Immature natural killer cell (primary cell): ENCODE data around the gene DOC2A. TPM values are rescaled to one million over a fixed set of nuclear protein-coding genes. Genes with fewer than 3 reads are reported as not detected.

ENCODE experiments used
- DNase-seq, 3 donors: peaks; one replicate each; pipeline ENCODE4 v3.0.0; 2022; ENCODE audit warnings: mixed read lengths in 1 of 3
- H3K27ac Mint-ChIP-seq, 6 donors: one replicate each; pipeline ENCODE4 v1.8.0; 2020; ENCODE audit warnings: mixed read lengths in 6 of 6, mild to moderate bottlenecking in 5 of 6, inconsistent platforms in 4 of 6, moderate library complexity in 3 of 6
- H3K27me3 Mint-ChIP-seq, 3 donors: one replicate each; pipeline ENCODE4 v1.8.0; 2020 to 2021; ENCODE audit warnings: low read depth in 3 of 3, mild to moderate bottlenecking in 3 of 3, mixed read lengths in 3 of 3, moderate library complexity in 3 of 3, inconsistent platforms in 1 of 3
- H3K36me3 Mint-ChIP-seq, 3 donors: one replicate each; pipeline ENCODE4 v1.8.0; 2020; ENCODE audit warnings: mixed read lengths in 3 of 3, inconsistent platforms in 2 of 3, mild to moderate bottlenecking in 2 of 3
- H3K4me1 Mint-ChIP-seq, 2 donors: one replicate each; pipeline ENCODE4 v1.8.0; 2020; ENCODE audit warnings: inconsistent platforms in 2 of 2, mild to moderate bottlenecking in 2 of 2, mixed read lengths in 2 of 2, moderate library complexity in 1 of 2
- H3K4me3 Mint-ChIP-seq, 5 donors: one replicate each; pipeline ENCODE4 v1.8.0; 2020; ENCODE audit warnings: mild to moderate bottlenecking in 5 of 5, mixed read lengths in 5 of 5, inconsistent platforms in 3 of 5, moderate library complexity in 3 of 5
- H3K9me3 Mint-ChIP-seq, 6 donors: one replicate each; pipeline ENCODE4 v1.8.0; 2020; ENCODE audit warnings: mild to moderate bottlenecking in 6 of 6, mixed read lengths in 6 of 6, inconsistent platforms in 4 of 6, moderate library complexity in 3 of 6
- polyA plus RNA-seq, 3 donors: library from polyadenylated mRNA; unstranded; fragments of 300-500 nt; fragmentation: Illumina TruSeq; gene quantifications; one replicate each; pipeline ENCODE4 v1.2.3, GENCODE V29; 2021

Gene DOC2A
- polyA plus RNA-seq, 3 donors from 2014 or later: not detected

DNA sequence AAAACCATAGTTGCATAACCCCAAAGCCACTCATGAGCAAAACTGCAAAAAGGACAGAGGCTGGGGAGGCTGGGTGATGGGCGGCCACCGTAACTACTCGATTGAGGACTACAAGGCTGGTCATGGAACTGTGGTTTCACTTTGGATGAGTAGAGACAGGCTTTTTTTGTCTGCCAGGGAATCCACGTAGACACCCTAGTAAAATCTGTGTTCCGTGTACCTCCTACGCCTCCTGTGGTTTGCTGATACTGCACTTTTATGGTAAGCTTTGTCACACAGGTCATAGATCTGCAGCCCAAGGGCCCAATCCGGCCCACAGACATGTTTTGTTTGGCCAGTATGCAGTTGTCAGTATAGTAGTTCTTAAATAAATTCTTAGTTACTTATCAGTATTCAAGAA, 22.4 kb upstream of the DOC2A start:
- H3K4me1 Mint-ChIP-seq: peaks cover 4 to 5% of the 10 kb centered on the region in 2 donors
- H3K4me3 Mint-ChIP-seq: no peak overlapping the region
- DNase-seq: no peak
- H3K9me3 Mint-ChIP-seq: peaks cover 0 to 1% (median 0%) of the 10 kb centered on the region in 6 donors
- H3K36me3 Mint-ChIP-seq: no peaks in the 10 kb centered on the region
- peaks cover 9 to 17% (median 10%) of the 10 kb centered on the region in 3 donors for H3K27me3 Mint-ChIP-seq
- no peak overlapping the region for H3K27ac Mint-ChIP-seq

DNA sequence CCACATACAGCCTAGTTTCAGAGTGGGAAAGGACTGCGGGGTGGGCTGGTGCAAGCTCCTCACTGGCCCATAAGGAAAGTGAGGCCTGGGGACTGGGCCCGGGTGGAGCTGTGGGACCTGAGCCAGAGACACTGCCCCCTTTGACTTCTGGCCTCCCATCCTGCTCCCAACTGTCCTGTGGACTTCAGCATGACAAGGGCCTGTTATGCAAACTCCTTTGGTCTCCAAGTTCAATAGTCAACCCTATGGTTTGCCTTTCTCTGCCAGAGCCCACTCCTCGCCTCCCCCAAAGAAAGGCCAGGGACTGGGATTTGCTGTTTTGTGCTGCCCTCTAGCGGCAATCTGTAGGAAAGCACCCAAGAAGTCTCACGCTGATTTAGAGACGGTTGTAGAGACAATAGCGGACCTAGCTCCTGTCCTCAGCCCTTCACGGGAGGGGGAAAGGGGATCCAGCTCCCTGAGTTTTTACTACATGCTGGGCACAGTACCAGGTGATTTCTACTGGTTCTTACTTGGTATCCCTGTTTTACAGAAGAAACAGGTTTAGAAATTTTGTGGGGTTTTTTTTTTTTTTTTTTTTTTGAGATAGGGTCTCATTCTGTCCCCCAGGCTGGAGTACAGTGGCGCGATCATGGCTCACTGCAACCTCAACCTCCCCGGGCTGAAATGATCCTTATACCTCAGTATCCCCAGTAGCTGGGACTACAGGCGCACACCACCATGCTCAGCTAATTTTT, 21.4 kb upstream of the DOC2A start:
- H3K9me3 Mint-ChIP-seq: peaks cover 0 to 4% (median 0%) of the 10 kb centered on the region in 6 donors
- peak overlapping the region in 4 of 5 donors; percentile 17 to 74 (median 54) for H3K4me3 Mint-ChIP-seq
- no peak overlapping the region for H3K27ac Mint-ChIP-seq
- H3K36me3 Mint-ChIP-seq: no peaks in the 10 kb centered on the region
- peak; percentile 32 to 60 (median 50) for DNase-seq
- H3K4me1 Mint-ChIP-seq: peaks cover 4 to 5% of the 10 kb centered on the region in 2 donors
- peaks cover 10 to 17% (median 14%) of the 10 kb centered on the region in 3 donors for H3K27me3 Mint-ChIP-seq

DNA sequence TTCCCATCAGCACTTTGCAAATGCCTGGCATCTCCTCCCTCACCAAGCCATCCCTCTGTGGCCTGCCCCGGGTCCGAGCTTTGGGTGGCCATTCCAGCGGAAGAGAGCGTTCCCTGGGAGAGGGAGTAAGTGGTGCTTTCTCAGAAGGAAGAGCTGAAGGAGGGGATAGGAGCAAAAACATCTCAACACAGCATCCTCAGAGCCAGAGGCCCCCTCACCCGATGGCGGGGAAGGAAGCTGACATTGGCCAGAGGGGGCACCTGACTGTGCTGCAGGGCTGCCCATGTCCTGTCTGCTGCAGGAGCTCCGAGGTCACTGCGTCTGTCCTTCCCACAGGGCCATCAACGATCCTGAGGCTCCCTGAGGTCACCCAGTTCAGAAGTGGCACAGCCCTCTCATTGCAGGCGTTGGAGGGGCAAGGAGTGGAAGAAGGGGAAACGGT, 20.7 kb upstream of the DOC2A start:
- peaks cover 10 to 17% (median 14%) of the 10 kb centered on the region in 3 donors for H3K27me3 Mint-ChIP-seq
- H3K27ac Mint-ChIP-seq: no peak overlapping the region
- H3K9me3 Mint-ChIP-seq: peaks cover 0 to 4% (median 0%) of the 10 kb centered on the region in 6 donors
- peak overlapping the region in 1 of 5 donors; percentile 13 for H3K4me3 Mint-ChIP-seq
- no peaks in the 10 kb centered on the region for H3K36me3 Mint-ChIP-seq
- DNase-seq: no peak
- H3K4me1 Mint-ChIP-seq: peaks cover 4 to 5% of the 10 kb centered on the region in 2 donors

DNA sequence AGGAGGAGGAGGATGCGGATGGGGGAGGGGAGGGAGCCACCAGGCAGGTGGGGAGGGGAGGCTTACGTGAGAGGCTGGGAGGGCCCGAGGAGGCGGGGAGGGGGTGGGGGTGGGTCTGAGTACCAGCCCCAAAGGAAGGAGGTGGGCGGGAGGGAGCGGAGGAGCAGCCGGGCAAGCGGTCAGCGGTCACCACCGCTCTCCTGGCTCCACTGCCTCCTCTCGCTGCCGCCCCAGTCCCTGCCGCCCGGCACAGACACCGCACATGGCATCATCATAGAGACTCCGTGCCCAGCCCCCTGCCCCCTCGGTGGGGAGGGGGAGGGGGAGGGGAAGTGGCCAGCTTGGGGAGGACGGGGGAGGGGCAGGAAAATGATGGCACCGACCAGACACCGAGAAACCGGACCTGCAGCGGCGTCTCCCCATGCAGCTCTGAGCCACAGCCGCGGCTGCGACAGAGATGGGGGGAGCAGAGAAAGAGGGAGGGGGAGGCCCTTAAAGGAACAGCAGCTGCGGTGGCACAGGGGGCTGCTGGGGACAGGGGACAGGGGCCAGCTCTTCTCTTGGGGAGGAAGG, 20.1 kb upstream of the DOC2A start, which contains the start of gene TLCD3B:
Gene TLCD3B (minus strand): TSS at position 431 of the 573 bp plus-strand sequence. CDS start 744 bp downstream, outside the sequence.
- Mint-ChIP-seq H3K36me3 (no peaks in the 10 kb centered on the region), H3K4me1 (peaks cover 4 to 5% of the 10 kb centered on the region in 2 donors), H3K27ac (no peak within 1 kb of the TSS), H3K27me3 (peaks cover 10 to 17% (median 14%) of the 10 kb centered on the region in 3 donors), H3K9me3 (peaks cover 0 to 4% (median 0%) of the 10 kb centered on the region in 6 donors), H3K4me3 (peak within 1 kb of the TSS in 4 of 5 donors; percentile 45 to 74 (median 55))
- DNase-seq: peak in 2 of 3 donors; percentile 8 to 22

DNA sequence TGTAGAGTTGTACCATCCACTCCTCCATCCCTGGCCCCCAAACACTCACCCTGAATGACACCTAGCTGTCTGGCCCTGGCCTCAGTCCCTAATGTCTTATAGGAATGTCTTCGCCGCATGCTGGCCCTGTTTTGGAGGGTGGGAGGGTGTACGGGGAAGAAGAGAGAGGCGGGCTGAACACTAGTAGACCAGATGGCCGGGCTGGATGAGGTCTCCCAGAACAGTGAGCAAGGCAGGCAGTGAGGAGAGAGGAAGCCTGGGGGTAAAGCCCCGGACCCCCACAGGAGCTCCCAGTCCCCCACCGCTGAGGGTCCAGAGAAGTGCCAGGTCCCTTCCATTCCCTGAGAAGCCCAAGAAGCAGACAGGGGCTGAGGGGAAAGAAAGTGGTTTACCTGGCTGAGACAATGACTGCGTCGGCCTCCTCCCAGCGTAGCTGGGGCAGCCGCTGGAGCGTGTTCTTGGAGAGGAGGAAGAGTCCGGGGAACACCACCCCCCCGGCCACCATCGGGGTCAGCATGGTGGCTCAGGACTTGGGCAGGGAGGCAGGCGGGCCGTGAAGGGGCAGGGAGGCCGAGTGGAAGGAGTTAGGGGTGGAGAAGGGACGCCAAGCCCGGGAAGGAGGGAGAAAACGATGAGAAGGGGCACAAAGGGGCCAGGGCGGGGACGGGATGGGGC, 19.3 kb upstream of the DOC2A start:
- no peak for DNase-seq
- no peak overlapping the region for H3K27ac Mint-ChIP-seq
- H3K36me3 Mint-ChIP-seq: no peaks in the 10 kb centered on the region
- peaks cover 10 to 17% (median 14%) of the 10 kb centered on the region in 3 donors for H3K27me3 Mint-ChIP-seq
- H3K9me3 Mint-ChIP-seq: peaks cover 0 to 4% (median 0%) of the 10 kb centered on the region in 6 donors
- peaks cover 4 to 5% of the 10 kb centered on the region in 2 donors for H3K4me1 Mint-ChIP-seq
- peak overlapping the region in 2 of 5 donors; percentile 46 to 48 for H3K4me3 Mint-ChIP-seq

DNA sequence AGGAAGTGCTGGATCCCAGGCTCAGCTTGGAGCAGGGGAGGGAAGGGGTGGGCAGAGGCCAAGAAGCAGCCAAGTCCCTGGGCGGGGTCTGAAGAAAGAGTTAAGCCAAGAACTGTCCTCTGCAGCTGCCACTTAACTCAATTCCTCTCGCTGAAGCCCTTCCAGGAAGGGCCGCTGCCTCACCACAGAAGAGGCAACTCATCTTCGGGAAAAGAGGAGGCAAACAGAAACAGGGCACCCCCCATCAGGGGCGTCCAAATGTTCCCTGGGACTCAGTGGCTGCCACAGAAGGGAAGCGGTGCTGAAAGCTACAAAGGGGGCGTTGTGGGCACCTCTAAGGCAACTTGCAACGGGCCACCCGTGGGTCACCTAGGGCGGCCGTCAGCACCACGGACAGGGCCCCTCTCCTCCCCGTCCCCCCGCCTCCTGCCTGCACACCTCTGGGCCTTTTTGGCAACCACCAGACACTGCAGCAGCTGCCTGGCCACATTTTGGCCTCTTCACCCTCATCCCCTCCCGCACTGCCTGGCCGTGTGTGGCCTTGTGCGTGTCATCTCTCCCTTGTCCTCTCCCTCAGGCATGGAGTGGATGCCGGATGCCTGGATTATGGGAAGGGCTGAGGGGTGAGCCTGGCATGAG, 17.7 kb upstream of the DOC2A start:
- H3K4me3 Mint-ChIP-seq: no peak overlapping the region
- DNase-seq: peak in 1 of 3 donors; percentile 20
- no peaks in the 10 kb centered on the region for H3K36me3 Mint-ChIP-seq
- peaks cover 10 to 18% (median 12%) of the 10 kb centered on the region in 3 donors for H3K27me3 Mint-ChIP-seq
- H3K9me3 Mint-ChIP-seq: peaks cover 0 to 4% (median 0%) of the 10 kb centered on the region in 6 donors
- no peak overlapping the region for H3K27ac Mint-ChIP-seq
- peaks cover 4 to 5% of the 10 kb centered on the region in 2 donors for H3K4me1 Mint-ChIP-seq

DNA sequence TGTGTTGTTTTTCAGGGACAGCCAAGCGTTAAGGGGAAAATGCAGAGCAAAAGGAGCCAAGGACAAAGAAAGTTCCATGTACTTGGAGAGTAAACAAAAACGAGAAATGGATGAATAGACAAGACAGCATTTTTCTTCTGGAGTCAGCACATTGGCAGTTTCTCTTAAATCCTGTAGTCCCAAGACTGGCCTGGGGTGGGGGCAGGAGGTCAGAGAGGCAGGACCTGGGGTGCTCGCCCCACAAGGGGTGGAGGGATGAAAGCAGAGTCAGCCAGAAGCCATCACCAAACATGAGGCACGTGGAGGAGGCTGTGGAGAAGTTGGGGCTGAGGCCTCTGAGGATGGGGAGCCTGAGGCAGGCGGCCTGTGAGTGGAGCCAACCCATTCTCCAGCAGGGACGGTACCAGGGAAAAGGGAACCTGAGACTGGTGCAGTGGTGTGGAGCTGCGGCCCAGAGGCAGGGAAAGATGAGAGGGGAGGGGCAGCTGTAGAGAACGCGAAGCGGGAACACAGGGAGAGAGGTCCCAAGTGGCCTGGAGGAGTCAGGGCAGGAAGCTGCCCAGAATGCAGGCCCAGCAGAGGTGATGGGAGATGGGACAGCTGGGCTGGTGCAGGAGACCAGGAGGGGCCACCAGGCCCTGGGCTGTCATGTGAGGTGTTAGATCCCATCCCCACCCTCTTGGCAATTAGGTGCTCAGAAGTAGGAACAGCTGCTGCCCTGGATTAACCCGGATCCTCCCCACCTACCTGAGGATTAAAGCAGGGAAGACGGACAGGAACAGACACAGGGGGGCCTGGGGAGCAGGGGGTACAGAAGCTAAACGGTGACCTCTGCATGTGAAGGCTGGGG, 17.0 kb upstream of the DOC2A start:
- DNase-seq: no peak
- Mint-ChIP-seq H3K9me3 (peaks cover 0 to 4% (median 0%) of the 10 kb centered on the region in 6 donors), H3K4me3 (peak overlapping the region in 1 of 5 donors; percentile 10), H3K4me1 (peaks cover 4 to 5% of the 10 kb centered on the region in 2 donors), H3K36me3 (no peaks in the 10 kb centered on the region), H3K27ac (no peak overlapping the region), H3K27me3 (peaks cover 10 to 18% (median 12%) of the 10 kb centered on the region in 3 donors)

DNA sequence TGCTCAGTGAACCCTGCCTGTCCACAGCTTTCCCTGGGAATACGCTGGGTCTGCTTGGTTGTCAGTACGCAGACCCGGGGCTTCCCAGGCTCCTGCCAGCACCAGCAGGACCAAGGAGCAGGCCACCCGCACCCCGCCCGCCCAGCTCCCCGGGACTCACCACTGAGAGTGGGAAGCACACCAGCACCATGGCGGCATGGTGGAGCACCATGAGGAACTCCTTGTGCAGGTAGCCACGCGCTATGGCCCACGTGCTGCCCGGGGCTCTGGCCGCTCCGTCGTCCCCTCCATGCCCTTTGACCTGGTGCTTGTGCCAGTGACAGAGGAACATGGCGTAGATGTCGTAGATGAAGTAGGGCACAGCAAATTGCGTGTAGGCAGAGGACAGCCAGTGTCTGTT, 15.6 kb upstream of the DOC2A start:
- Mint-ChIP-seq H3K4me3 (no peak overlapping the region), H3K4me1 (peaks cover 2 to 3% of the 10 kb centered on the region in 2 donors), H3K36me3 (no peaks in the 10 kb centered on the region), H3K27me3 (peaks cover 7 to 15% (median 8%) of the 10 kb centered on the region in 3 donors), H3K9me3 (peaks cover 0 to 2% (median 0%) of the 10 kb centered on the region in 6 donors), H3K27ac (peak overlapping the region in 1 of 6 donors; percentile 62)
- DNase-seq: no peak

DNA sequence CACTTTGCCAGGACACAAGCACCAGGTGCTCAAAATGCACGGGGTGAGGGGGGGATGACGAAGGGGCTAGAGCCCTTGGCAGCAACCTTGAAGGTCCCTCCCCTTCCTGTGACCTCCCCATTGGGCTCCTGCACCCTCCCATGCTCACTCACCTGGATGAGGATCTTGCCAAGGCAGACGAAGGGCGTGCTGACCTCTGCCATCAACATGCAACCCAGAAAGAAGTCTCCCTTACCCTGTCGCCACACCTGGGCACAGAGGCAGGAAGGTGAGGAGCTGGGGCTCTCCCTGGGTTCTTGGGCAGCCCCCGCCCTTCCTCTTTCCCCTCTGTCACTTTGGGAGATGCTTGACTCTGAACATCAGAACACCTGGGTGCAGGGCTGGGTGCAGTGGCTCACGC, 14.7 kb upstream of the DOC2A start:
- no peak for DNase-seq
- Mint-ChIP-seq H3K36me3 (no peaks in the 10 kb centered on the region), H3K27ac (no peak overlapping the region), H3K4me1 (peaks cover 9 to 10% of the 10 kb centered on the region in 2 donors), H3K9me3 (peaks cover 0 to 2% (median 0%) of the 10 kb centered on the region in 6 donors), H3K4me3 (no peak overlapping the region), H3K27me3 (peaks cover 6 to 17% (median 7%) of the 10 kb centered on the region in 3 donors)

DNA sequence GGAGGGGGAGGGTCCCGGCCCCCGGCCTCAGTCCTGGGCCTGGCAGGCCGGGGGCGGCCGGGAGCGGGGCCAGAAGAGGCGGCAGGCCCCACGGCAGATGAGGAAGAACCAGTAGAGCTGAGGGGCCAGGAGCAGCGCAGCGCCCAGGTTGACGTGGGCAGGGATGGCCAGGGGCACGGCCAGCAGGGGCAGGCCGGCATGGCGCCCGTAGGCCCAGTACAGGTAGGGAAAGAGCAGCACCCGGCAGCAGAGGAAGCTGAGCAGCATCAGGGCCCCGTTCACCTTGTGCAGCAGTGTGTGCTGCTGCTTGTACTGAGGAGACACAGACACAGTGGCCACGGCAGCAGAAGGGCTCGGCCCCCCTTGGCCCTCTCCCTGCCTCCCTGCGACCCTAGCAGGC, 14.3 kb upstream of the DOC2A start:
- H3K27me3 Mint-ChIP-seq: peaks cover 6 to 16% (median 7%) of the 10 kb centered on the region in 3 donors
- H3K27ac Mint-ChIP-seq: no peak overlapping the region
- no peak overlapping the region for H3K4me3 Mint-ChIP-seq
- peaks cover 9 to 10% of the 10 kb centered on the region in 2 donors for H3K4me1 Mint-ChIP-seq
- DNase-seq: no peak
- peaks cover 0 to 2% (median 0%) of the 10 kb centered on the region in 6 donors for H3K9me3 Mint-ChIP-seq
- no peaks in the 10 kb centered on the region for H3K36me3 Mint-ChIP-seq

DNA sequence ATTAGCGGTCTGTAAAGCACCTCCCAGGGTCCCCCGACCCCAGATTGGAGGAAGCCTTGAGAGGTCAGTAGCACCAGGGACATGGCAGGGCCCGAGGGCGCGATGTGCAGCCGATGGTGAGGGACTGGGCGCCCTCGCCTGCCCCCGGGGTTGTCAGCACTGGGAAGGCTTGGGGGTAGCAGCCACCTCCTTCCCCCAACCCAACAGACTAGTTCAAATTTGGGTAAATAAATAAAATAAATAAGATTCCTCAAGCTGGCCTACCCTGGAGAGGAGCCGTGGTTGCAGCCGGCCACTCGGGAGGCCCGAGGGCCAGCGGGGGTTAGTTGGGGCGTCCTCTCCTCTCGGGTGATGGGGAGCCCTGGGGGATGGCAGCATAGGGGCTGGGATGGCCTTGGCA, 13.6 kb upstream of the DOC2A start:
- Mint-ChIP-seq H3K36me3 (no peaks in the 10 kb centered on the region), H3K4me1 (peaks cover 8 to 9% of the 10 kb centered on the region in 2 donors), H3K27me3 (peaks cover 2 to 13% (median 7%) of the 10 kb centered on the region in 3 donors), H3K27ac (no peak overlapping the region), H3K4me3 (no peak overlapping the region), H3K9me3 (peaks cover 0 to 2% (median 0%) of the 10 kb centered on the region in 6 donors)
- DNase-seq: no peak

DNA sequence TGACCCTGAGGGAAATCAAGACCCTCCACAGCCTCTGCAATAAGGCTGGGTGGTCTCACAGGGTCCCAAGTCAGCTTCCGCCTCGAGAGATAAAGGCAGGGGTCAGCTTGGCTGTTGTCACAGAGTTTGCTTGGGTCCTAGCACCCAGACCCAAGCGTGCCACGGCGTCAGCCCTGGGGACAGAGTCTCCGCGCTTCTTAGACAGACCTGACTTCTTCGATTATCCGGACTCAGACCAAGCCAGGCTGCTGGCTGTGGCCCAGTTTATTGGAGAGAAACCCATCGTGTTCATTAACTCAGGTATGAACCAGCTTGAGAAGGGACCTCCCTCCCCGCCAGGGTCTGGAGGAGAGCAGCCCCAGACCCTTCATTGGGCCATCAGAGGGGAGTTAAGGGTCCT, 12.8 kb upstream of the DOC2A start:
- Mint-ChIP-seq H3K4me3 (no peak overlapping the region), H3K27me3 (peaks cover 2 to 17% (median 5%) of the 10 kb centered on the region in 3 donors), H3K9me3 (peaks cover 0 to 2% (median 0%) of the 10 kb centered on the region in 6 donors), H3K27ac (no peak overlapping the region), H3K36me3 (no peaks in the 10 kb centered on the region), H3K4me1 (peaks cover 8 to 9% of the 10 kb centered on the region in 2 donors)
- DNase-seq: no peak
